GM12878 (cell line): ENCODE measurements around the gene MAPRE2. TPM values are rescaled to one million over a fixed set of nuclear protein-coding genes. Genes with fewer than 3 reads are reported as not detected.

Source experiments
- BCL11A ChIP-seq: IDR thresholded peaks from 2 replicates; pipeline ENCODE4 v1.6.1; 2011; ENCODE audit warnings: low read depth, low read length
- BHLHE40 ChIP-seq, 2 experiments: fragments of 450-650 bp in 1 of 2; IDR thresholded peaks; 2 replicates each; pipeline ENCODE4 v1.6.1; 2011 to 2017; ENCODE audit warnings: low read depth in 2 of 2, borderline replicate concordance in 1 of 2, improper control_type of control experiment in 1 of 2, low read length in 1 of 2, mild to moderate bottlenecking in 1 of 2
- E2F4 ChIP-seq: IDR thresholded peaks from 2 replicates; pipeline ENCODE4 v1.6.1; 2012; ENCODE audit warnings: low read depth, low read length, improper control_type of control experiment
- E4F1 ChIP-seq: fragments of 450-650 bp; IDR thresholded peaks from 2 replicates; pipeline ENCODE4 v1.6.1; 2018; ENCODE audit warnings: borderline replicate concordance, mild to moderate bottlenecking; ENCODE audit not compliant: partially characterized antibody
- EP300 ChIP-seq, 2 experiments: fragments of 150-350 bp in 1 of 2; IDR thresholded peaks; 2 replicates each; pipeline ENCODE4 v1.6.1; 2011 to 2012; ENCODE audit warnings: low read depth in 2 of 2, low read length in 2 of 2, borderline replicate concordance in 1 of 2, improper control_type of control experiment in 1 of 2, inconsistent platforms in 1 of 2; ENCODE audit not compliant: control insufficient read depth in 1 of 2
- FOXM1 ChIP-seq: IDR thresholded peaks from 2 replicates; pipeline ENCODE4 v1.6.1; 2012; ENCODE audit warnings: low read depth, mild to moderate bottlenecking, inconsistent platforms, low read length, moderate library complexity
- IRF4 ChIP-seq: IDR thresholded peaks from 2 replicates; pipeline ENCODE4 v1.6.1; 2011; ENCODE audit warnings: low read depth, low read length
- KDM1A ChIP-seq: fragments of 200-600 bp; sonication (generic); IDR thresholded peaks from 2 replicates; pipeline ENCODE4 v1.6.1; 2016; ENCODE audit warnings: borderline replicate concordance
- MEF2A ChIP-seq: IDR thresholded peaks from 2 replicates; pipeline ENCODE4 v1.6.1; 2011; ENCODE audit warnings: low read depth, mild to moderate bottlenecking, low read length, moderate library complexity; ENCODE audit not compliant: insufficient read depth
- MEF2B ChIP-seq: fragments of 450-650 bp; IDR thresholded peaks from 2 replicates; pipeline ENCODE4 v1.6.1; 2018; ENCODE audit warnings: mild to moderate bottlenecking, moderate library complexity; ENCODE audit not compliant: partially characterized antibody, poor library complexity, severe bottlenecking
- MYB ChIP-seq: fragments of 150-350 bp; IDR thresholded peaks from 2 replicates; pipeline ENCODE4 v1.6.1; 2014; ENCODE audit warnings: mild to moderate bottlenecking, low read depth, low read length, borderline replicate concordance
- POLR2A ChIP-seq: IDR thresholded peaks from 2 replicates; pipeline ENCODE4 v1.6.1; 2011; ENCODE audit warnings: low read depth, mild to moderate bottlenecking, low read length
- RB1 ChIP-seq: fragments of 450-650 bp; formaldehyde crosslinking; IDR thresholded peaks from 2 replicates; pipeline ENCODE4 v1.6.1; 2017; ENCODE audit warnings: mild to moderate bottlenecking, borderline replicate concordance
- SIN3A ChIP-seq: IDR thresholded peaks from 2 replicates; pipeline ENCODE4 v1.6.1; 2012; ENCODE audit warnings: low read depth, low read length, improper control_type of control experiment
- TARDBP ChIP-seq: IDR thresholded peaks from 2 replicates; pipeline ENCODE4 v1.6.1; 2016; ENCODE audit warnings: borderline replicate concordance
- ZNF687 ChIP-seq: fragments of 450-650 bp; IDR thresholded peaks from 2 replicates; pipeline ENCODE4 v1.6.1; 2017; ENCODE audit warnings: mild to moderate bottlenecking, moderate library complexity
- ZZZ3 ChIP-seq: IDR thresholded peaks from 2 replicates; pipeline ENCODE4 v1.6.1; 2011; ENCODE audit warnings: low read depth; ENCODE audit not compliant: control insufficient read depth, insufficient read length
- polyA plus RNA-seq, 11 experiments: library from polyadenylated mRNA; depleted of rRNA in 4 of 11; unstranded in 6 of 11; stranded (reverse) in 5 of 11; fragments of >200 nt; fragmentation: Nextera tagmentation in 4 of 11; fragmentation: Illumina TruSeq in 1 of 11; extraction: Ambion mirVana in 4 of 11; extraction: Trizol in 1 of 11; gene quantifications; 1 replicate in 1 of 11; 2 replicates in 10 of 11; pipeline versions ENCODE4 v1.2.1 to v1.2.3, GENCODE V29; 2011 to 2016; ENCODE audit warnings: inconsistent platforms in 2 of 11, missing spikeins in 2 of 11, low read depth in 1 of 11
- total RNA-seq, 4 experiments: library from RNA; depleted of rRNA in 3 of 4; stranded (reverse); fragments of >200 nt in 3 of 4; fragmentation: Illumina TruSeq in 1 of 4; extraction: Trizol in 1 of 4; gene quantifications; 2 replicates each; pipeline versions ENCODE4 v1.2.1 to v1.2.3, GENCODE V29; 2013 to 2021
- TF ChIP-seq, protein P1 (sequence below): IDR thresholded peaks from 2 replicates; pipeline ENCODE4 v1.6.1; 2012; ENCODE audit warnings: mild to moderate bottlenecking, low read depth, low read length

The MAPRE2 gene
- total and polyA plus RNA-seq, 10 of the 15 experiments (the other 5 are each of a cell fraction or from before 2014, with no cell fraction given) = 11.0 to 50.6 (median 24.0) TPM

DNA sequence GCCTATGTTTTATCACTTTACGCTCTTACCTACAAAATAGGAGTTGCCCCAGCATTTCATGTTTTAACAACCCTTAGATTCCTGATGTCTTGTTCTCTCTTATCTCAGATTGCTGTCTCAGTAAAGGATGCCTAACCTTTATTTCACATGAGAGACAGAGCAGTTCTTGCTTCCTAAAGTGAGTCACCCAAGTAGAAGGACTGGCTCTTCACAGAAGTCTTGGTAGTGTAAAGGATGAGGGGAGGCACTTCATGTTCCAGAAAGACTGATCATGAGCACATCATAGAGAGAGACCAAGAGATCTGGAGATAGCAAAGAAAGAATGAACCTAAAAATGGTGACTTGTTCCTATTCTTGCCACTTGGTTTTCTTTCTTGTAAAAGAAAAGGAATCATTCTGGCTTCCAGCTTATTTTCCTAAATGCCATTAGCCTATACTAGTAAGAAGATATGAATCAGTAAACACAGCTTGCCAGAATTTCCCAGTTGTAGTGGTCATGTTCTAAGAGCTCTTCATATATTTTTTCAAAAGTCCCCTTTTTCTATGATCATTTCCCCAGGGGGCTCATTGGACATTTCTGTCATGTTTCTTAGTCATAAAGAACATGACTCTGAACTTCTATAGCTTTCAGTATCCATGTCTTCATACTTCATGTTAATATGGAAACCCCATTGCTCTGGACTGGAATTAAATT lies 54.9 kb downstream of the MAPRE2 start (continued):
- TF ChIP-seq E4F1 (no peak), MYB (no peak), BCL11A (peak; percentile 60; the same call in 1 of the 2 replicates), TARDBP (no peak), RB1 (no peak), FOXM1 (peak; percentile 48; the same call in 1 of the 2 replicates), ZZZ3 (no peak), KDM1A (no peak), MEF2B (peak; percentile 86), EP300 (IDR thresholded peaks at IDR 0.05; ENCODE audit: borderline replicate concordance in 1 of 2, control insufficient read depth in 1 of 2, low read depth in 2 of 2, low read length in 2 of 2) (no peak), BHLHE40 (IDR thresholded peaks at IDR 0.05; ENCODE audit: borderline replicate concordance in 1 of 2, low read depth in 2 of 2, low read length in 1 of 2) (0 out of 4 replicates have a peak, but pooled peaks of 1 of the 2 experiments have one; percentile 15), IRF4 (no peak), SIN3A (no peak), POLR2A (no peak), ZNF687 (no peak), E2F4 (no peak), MEF2A (no peak)
- TF ChIP-seq, protein P1, sequence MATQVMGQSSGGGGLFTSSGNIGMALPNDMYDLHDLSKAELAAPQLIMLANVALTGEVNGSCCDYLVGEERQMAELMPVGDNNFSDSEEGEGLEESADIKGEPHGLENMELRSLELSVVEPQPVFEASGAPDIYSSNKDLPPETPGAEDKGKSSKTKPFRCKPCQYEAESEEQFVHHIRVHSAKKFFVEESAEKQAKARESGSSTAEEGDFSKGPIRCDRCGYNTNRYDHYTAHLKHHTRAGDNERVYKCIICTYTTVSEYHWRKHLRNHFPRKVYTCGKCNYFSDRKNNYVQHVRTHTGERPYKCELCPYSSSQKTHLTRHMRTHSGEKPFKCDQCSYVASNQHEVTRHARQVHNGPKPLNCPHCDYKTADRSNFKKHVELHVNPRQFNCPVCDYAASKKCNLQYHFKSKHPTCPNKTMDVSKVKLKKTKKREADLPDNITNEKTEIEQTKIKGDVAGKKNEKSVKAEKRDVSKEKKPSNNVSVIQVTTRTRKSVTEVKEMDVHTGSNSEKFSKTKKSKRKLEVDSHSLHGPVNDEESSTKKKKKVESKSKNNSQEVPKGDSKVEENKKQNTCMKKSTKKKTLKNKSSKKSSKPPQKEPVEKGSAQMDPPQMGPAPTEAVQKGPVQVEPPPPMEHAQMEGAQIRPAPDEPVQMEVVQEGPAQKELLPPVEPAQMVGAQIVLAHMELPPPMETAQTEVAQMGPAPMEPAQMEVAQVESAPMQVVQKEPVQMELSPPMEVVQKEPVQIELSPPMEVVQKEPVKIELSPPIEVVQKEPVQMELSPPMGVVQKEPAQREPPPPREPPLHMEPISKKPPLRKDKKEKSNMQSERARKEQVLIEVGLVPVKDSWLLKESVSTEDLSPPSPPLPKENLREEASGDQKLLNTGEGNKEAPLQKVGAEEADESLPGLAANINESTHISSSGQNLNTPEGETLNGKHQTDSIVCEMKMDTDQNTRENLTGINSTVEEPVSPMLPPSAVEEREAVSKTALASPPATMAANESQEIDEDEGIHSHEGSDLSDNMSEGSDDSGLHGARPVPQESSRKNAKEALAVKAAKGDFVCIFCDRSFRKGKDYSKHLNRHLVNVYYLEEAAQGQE = no peak
